ENCODE results near the gene MAPK10.

GRCh38 chr4:85951099-85951498 is 408.8 kb downstream of the MAPK10 start:
- TF ChIP-seq USF1 (IDR thresholded peaks at IDR 0.05) = no peak
- no peak for TF ChIP-seq EP300 (IDR thresholded peaks at IDR 0.05; ENCODE audit: borderline replicate concordance)
- no peak for TF ChIP-seq MAX (IDR thresholded peaks at IDR 0.05)
- TF ChIP-seq CEBPB (IDR thresholded peaks at IDR 0.05) = no peak
- no peak for TF ChIP-seq TAF1 (IDR thresholded peaks at IDR 0.05; ENCODE audit: low read depth)
- no peak for TF ChIP-seq YY1 (IDR thresholded peaks at IDR 0.05; ENCODE audit: low read depth)
- no peak for TF ChIP-seq TCF12 (IDR thresholded peaks at IDR 0.05; ENCODE audit: low read depth)
- no peak for TF ChIP-seq REST (IDR thresholded peaks at IDR 0.05; ENCODE audit: low read depth)
- no peak for TF ChIP-seq TEAD4 (IDR thresholded peaks at IDR 0.05)
- no peak for TF ChIP-seq EGR1 (IDR thresholded peaks at IDR 0.05)
- no peak for TF ChIP-seq ZBTB7A (IDR thresholded peaks at IDR 0.05; ENCODE audit: low read depth)
- no peak for TF ChIP-seq RAD21 (IDR thresholded peaks at IDR 0.05; ENCODE audit: low read depth)

All from Ishikawa (cell line).